Gastroesophageal sphincter (tissue), 4 donors: ENCODE results near the gene HIGD1A. TPM values are rescaled to one million over a fixed set of nuclear protein-coding genes. Genes with fewer than 3 reads are reported as not detected.

Experiments used
- ATAC-seq: fragments of 150-250 bp; one replicate; pipeline ENCODE4 v1.9.1; 2016; ENCODE audit warnings: mild to moderate bottlenecking, moderate library complexity
- H3K27ac ChIP-seq, 4 donors: fragments of 200-600 bp; sonication (generic) in 3 of 4; 1 replicate in 3 of 4; 2 replicates in 1 of 4; pipeline ENCODE4 v1.5.1; 2016 to 2019
- H3K27me3 ChIP-seq: fragments of 200-600 bp; sonication (generic); one replicate; pipeline ENCODE4 v1.5.1; 2019
- H3K36me3 ChIP-seq, 2 donors: fragments of 200-600 bp; sonication (generic); one replicate each; pipeline ENCODE4 v1.5.1; 2019; ENCODE audit warnings: control low read depth in 1 of 2
- H3K4me1 ChIP-seq, 3 donors: fragments of 200-600 bp; sonication (generic); 1 replicate in 2 of 3; 2 replicates in 1 of 3; pipeline ENCODE4 v1.5.1; 2016 to 2019; ENCODE audit warnings: control low read depth in 2 of 3
- H3K4me3 ChIP-seq, 2 donors: fragments of 200-600 bp; sonication (generic); one replicate each; pipeline ENCODE4 v1.5.1; 2019; ENCODE audit warnings: mild to moderate bottlenecking in 1 of 2, moderate library complexity in 1 of 2
- H3K9me3 ChIP-seq, 3 donors: fragments of 200-600 bp; sonication (generic); one replicate each; pipeline ENCODE4 v1.5.1; 2017 to 2019; ENCODE audit warnings: control low read depth in 2 of 3
- CTCF ChIP-seq, 4 experiments: fragments of 200-600 bp in 2 of 4; fragments of 450-650 bp in 2 of 4; sonication (generic) in 1 of 4; IDR thresholded peaks; one replicate each; pipeline ENCODE4 v1.5.1; 2017 to 2019; ENCODE audit warnings: antibody characterized with exemption in 4 of 4, mild to moderate bottlenecking in 2 of 4, moderate library complexity in 2 of 4
- EP300 ChIP-seq: sonication (generic); formaldehyde crosslinking; IDR thresholded peaks from one replicate; pipeline ENCODE4 v1.6.1; 2017; ENCODE audit warnings: antibody characterized with exemption, mild to moderate bottlenecking
- POLR2A ChIP-seq, 2 donors: fragments of 450-650 bp; IDR thresholded peaks; one replicate each; pipeline ENCODE4 v1.6.1; 2017; ENCODE audit warnings: antibody characterized with exemption in 2 of 2, mild to moderate bottlenecking in 2 of 2, moderate library complexity in 1 of 2
- POLR2AphosphoS5 ChIP-seq: sonication (generic); formaldehyde crosslinking; IDR thresholded peaks from one replicate; pipeline ENCODE4 v1.6.1; 2017; ENCODE audit warnings: antibody characterized with exemption
- WGBS, 2 donors: methylation state at CpG; one replicate each; pipeline ENCODE4 v1.1.5; 2018; ENCODE audit warnings: low coverage in 1 of 2; 5-methylcytosine and 5-hydroxymethylcytosine counted together
- total RNA-seq, 4 donors: library from RNA; depleted of rRNA; stranded (reverse); fragments of >200 nt; gene quantifications; one replicate each; pipeline ENCODE4 v1.1.0, GENCODE V29; 2016

Gene HIGD1A
- total RNA-seq, 4 donors from 2014 or later: 173 to 657 (median 393) TPM

DNA sequence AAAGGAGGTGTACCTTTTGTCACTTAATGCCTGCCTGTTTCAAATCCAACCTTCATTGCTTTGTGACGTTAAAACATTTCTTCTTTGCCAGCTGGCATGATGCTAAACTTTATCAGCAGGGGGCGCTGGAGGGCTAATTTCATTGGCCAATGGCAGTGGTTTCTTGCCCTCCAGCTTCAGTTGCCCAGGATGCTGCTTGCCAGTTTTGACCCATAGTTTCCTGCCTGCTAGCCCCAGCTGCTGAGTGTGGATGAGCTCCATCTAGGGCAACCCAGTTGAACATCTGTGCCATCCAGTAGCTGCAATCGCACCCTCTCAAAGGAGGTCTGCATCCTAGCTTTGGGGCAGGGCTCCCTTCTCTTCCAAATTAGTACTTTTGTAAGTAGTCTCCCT is 27.0 kb upstream of the HIGD1A start:
- H3K4me1 ChIP-seq: peaks cover 0 to 17% (median 4%) of the 10 kb centered on the region in 3 donors
- ATAC-seq: peak; percentile 69
- no peaks in the 10 kb centered on the region for H3K9me3 ChIP-seq
- H3K4me3 ChIP-seq: no peak overlapping the region
- no peak overlapping the region for H3K27ac ChIP-seq
- TF ChIP-seq EP300 (no peak), POLR2A (IDR thresholded peaks at IDR 0.05) (no peak), POLR2AphosphoS5 (peak; percentile 42), CTCF (IDR thresholded peaks at IDR 0.05) (peak; percentile 73 to 85 (median 84))
- H3K27me3 ChIP-seq: no peaks in the 10 kb centered on the region
- no peaks in the 10 kb centered on the region for H3K36me3 ChIP-seq
- WGBS, 2 donors: 12 to 36% methylated on average over 2 to 3 of the region's 3 CpGs

- no peaks in the 10 kb centered on the region for H3K27me3 ChIP-seq
- no peaks in the 10 kb centered on the region for H3K9me3 ChIP-seq
- H3K4me1 ChIP-seq: peaks cover 0 to 17% (median 4%) of the 10 kb centered on the region in 3 donors
- H3K27ac ChIP-seq: no peak overlapping the region
- no peaks in the 10 kb centered on the region for H3K36me3 ChIP-seq
- peak; percentile 53 for ATAC-seq
- 25 to 34% methylated on average over 7 of the region's 7 CpGs for WGBS, 2 donors
- no peak for TF ChIP-seq POLR2AphosphoS5
- TF ChIP-seq CTCF (IDR thresholded peaks at IDR 0.05): peak; percentile 51 to 82 (median 74)
- no peak for TF ChIP-seq EP300
- TF ChIP-seq POLR2A (IDR thresholded peaks at IDR 0.05): no peak
- no peak overlapping the region for H3K4me3 ChIP-seq
Measured at GRCh38 chr3:42830437-42831320, 26.4 kb upstream of the HIGD1A start.

DNA sequence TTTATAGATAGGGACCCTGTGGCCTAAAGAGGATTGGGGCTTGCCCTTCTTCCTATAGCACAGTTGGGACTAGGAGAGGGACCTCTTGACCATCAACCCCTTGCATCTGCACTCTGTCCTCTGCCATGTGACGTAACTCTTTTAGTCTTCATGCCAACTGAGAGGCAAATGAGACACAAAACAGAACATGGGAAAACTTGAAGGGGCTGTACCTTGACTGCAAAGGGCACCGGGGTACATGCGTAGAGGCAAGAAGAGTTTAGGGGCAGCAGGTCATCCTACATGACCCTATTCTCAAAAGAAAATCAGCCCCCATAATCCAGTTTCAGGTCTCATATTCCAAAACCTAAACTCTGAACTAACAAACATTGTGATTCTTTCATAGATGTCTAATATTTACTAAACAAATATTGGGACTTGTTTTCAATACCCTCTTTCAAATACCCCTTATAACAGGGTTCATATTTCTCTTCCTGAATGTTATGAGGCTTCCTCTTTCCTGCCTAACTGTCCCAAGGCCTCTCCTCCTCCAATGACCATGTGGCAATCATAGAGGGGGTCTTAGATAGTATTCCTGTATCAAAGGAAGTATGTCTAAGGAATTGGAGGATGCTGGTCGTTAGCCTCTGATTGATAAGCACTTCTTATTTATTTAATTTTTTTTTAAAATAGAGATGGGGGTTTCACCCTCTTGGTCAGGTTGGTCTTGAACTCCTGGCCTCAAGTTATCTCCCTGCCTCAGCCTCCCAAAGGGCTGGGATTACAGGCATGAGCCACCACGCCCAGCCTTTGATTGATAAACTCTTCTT is 25.5 kb upstream of the HIGD1A start:
- TF ChIP-seq EP300 (no peak), POLR2AphosphoS5 (no peak), POLR2A (IDR thresholded peaks at IDR 0.05) (no peak), CTCF (IDR thresholded peaks at IDR 0.05) (no peak)
- ATAC-seq: no peak
- Histone ChIP-seq H3K4me1 (peaks cover 0 to 17% (median 4%) of the 10 kb centered on the region in 3 donors), H3K27me3 (no peaks in the 10 kb centered on the region), H3K9me3 (no peaks in the 10 kb centered on the region), H3K36me3 (no peaks in the 10 kb centered on the region), H3K27ac (no peak overlapping the region), H3K4me3 (no peak overlapping the region)
- WGBS, 2 donors: 62 to 64% methylated on average over 3 to 4 of the region's 5 CpGs

- Histone ChIP-seq H3K36me3 (no peaks in the 10 kb centered on the region), H3K9me3 (no peaks in the 10 kb centered on the region), H3K4me3 (no peak overlapping the region), H3K4me1 (peaks cover 0 to 17% (median 4%) of the 10 kb centered on the region in 3 donors), H3K27me3 (no peaks in the 10 kb centered on the region), H3K27ac (no peak overlapping the region)
- ATAC-seq: no peak
- 92% methylated on average over 2 to 5 of the region's 5 CpGs for WGBS, 2 donors
- no peak for TF ChIP-seq POLR2AphosphoS5
- no peak for TF ChIP-seq CTCF (IDR thresholded peaks at IDR 0.05)
- no peak for TF ChIP-seq POLR2A (IDR thresholded peaks at IDR 0.05)
- no peak for TF ChIP-seq EP300
Measured at GRCh38 chr3:42829083-42829627, 24.9 kb upstream of the HIGD1A start.
